Hematopoietic multipotent progenitor cell (in vitro differentiated cells): ENCODE data around the gene WAC. TPM values are rescaled to one million over a fixed set of nuclear protein-coding genes. Genes with fewer than 3 reads are reported as not detected.

Source experiments
- DNase-seq, 3 donors: peaks; one replicate each; pipeline ENCODE4 v3.0.0-alpha.2; 2011 to 2015; ENCODE audit warnings: low read depth in 2 of 3, low spot score in 2 of 3
- total RNA-seq: library from RNA; depleted of rRNA; stranded (reverse); fragments of >200 nt; gene quantifications from one replicate; pipeline ENCODE4 v1.2.3, GENCODE V29; 2012

Gene WAC
- total RNA-seq, 1 donor = 66.2 TPM

- DNase-seq = no peak
Measured at GRCh38 chr10:28523725-28524252, 9.1 kb upstream of the WAC start.

- DNase-seq = no peak
Measured at GRCh38 chr10:28530751-28531150, 2.2 kb upstream of the WAC start.

- DNase-seq = no peak
Measured at GRCh38 chr10:28533186-28533564, 257 bp downstream of the WAC start.

- peak in 2 of 3 donors; percentile 45 to 66 for DNase-seq
Measured at GRCh38 chr10:28533571-28534304, 820 bp downstream of the WAC start.

- no peak for DNase-seq
Measured at GRCh38 chr10:28535846-28536245, 2.9 kb downstream of the WAC start.

GRCh38 chr10:28538595-28538994, 5.7 kb downstream of the WAC start:
- DNase-seq = no peak

- no peak for DNase-seq
Measured at GRCh38 chr10:28540145-28540544, 7.2 kb downstream of the WAC start.

- DNase-seq = peak in 2 of 3 donors; percentile 21 to 29
Measured at GRCh38 chr10:28541717-28542365, 8.9 kb downstream of the WAC start.

- no peak for DNase-seq
Measured at GRCh38 chr10:28542728-28543127, 9.8 kb downstream of the WAC start.

GRCh38 chr10:28544058-28544457, 11.1 kb downstream of the WAC start:
- no peak for DNase-seq

- DNase-seq = no peak
Measured at GRCh38 chr10:28545967-28546644, 13.2 kb downstream of the WAC start.

- no peak for DNase-seq
Measured at GRCh38 chr10:28548781-28549498, 16.0 kb downstream of the WAC start.

GRCh38 chr10:28551086-28551485, 18.2 kb downstream of the WAC start:
- no peak for DNase-seq

GRCh38 chr10:28552775-28553174, 19.9 kb downstream of the WAC start:
- no peak for DNase-seq

- no peak for DNase-seq
Measured at GRCh38 chr10:28554009-28554408, 21.1 kb downstream of the WAC start.

- DNase-seq = no peak
Measured at GRCh38 chr10:28554952-28555351, 22.0 kb downstream of the WAC start.

GRCh38 chr10:28555358-28555757, 22.4 kb downstream of the WAC start:
- no peak for DNase-seq

GRCh38 chr10:28556142-28556541, 23.2 kb downstream of the WAC start:
- no peak for DNase-seq

GRCh38 chr10:28558186-28558585, 25.3 kb downstream of the WAC start:
- no peak for DNase-seq

GRCh38 chr10:28558923-28559508, 26.1 kb downstream of the WAC start:
- DNase-seq = peak in 1 of 3 donors; percentile 13

- no peak for DNase-seq
Measured at GRCh38 chr10:28559618-28560017, 26.7 kb downstream of the WAC start.
